Fibroblast of mammary gland (primary cell): ENCODE data around the gene PPP2R2B.

Experiments
- DNase-seq: peaks from one replicate; pipeline ENCODE4 v3.0.0-alpha.2; 2010; ENCODE audit warnings: low read depth
- H3K4me3 ChIP-seq: 2 replicates; pipeline ENCODE4 v1.5.1; 2011; ENCODE audit warnings: low read depth, mild to moderate bottlenecking, low read length, moderate library complexity; ENCODE audit not compliant: control insufficient read depth
- TF ChIP-seq, protein P1 (sequence below): conservative IDR thresholded peaks from 2 replicates; pipeline ENCODE4 v1.5.1; 2011; ENCODE audit warnings: low read depth, low read length, inconsistent platforms; ENCODE audit not compliant: control insufficient read depth, insufficient read depth

Gene PPP2R2B

DNA sequence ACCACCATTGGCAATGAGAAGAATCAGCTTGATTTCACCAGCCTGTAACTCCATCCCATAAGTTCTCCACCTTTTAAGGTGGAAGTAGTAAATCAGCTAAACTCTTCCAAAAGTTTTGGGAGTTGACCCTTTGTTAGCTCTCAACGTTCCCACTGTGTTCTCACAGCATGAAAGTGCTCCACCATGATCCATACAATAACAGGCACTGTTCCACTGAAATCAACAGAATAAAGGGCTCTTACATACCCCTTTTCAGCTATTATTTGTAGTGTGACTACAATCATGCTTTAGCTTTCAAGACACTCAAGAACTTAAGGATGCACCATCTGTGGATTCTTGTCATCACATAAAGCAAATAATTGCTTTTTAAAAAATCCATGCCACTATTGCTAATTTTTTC lies 81.6 kb downstream of the PPP2R2B start:
- no peak for DNase-seq
- TF ChIP-seq, protein P1, sequence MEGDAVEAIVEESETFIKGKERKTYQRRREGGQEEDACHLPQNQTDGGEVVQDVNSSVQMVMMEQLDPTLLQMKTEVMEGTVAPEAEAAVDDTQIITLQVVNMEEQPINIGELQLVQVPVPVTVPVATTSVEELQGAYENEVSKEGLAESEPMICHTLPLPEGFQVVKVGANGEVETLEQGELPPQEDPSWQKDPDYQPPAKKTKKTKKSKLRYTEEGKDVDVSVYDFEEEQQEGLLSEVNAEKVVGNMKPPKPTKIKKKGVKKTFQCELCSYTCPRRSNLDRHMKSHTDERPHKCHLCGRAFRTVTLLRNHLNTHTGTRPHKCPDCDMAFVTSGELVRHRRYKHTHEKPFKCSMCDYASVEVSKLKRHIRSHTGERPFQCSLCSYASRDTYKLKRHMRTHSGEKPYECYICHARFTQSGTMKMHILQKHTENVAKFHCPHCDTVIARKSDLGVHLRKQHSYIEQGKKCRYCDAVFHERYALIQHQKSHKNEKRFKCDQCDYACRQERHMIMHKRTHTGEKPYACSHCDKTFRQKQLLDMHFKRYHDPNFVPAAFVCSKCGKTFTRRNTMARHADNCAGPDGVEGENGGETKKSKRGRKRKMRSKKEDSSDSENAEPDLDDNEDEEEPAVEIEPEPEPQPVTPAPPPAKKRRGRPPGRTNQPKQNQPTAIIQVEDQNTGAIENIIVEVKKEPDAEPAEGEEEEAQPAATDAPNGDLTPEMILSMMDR, result no peak
- no peak overlapping the region for H3K4me3 ChIP-seq

DNA sequence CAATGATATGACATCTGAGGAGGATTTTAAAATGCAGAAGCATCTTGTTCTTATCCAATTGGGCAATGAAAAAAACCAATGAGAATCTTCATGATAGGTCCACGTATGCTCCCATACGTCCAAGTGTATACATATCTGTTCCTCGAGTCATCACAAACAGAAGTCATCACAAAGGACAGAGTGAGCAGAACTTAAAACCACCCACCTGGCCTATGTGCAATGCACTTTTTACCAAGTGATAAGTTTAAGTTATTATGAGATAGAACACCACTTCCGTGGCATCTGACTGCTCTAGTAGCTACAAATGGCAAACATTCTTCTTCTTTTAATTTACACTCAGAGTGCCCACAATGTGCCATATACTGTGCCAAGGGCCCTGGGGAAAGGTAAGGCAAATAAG lies 82.4 kb downstream of the PPP2R2B start:
- DNase-seq, result no peak
- H3K4me3 ChIP-seq, result no peak overlapping the region
- TF ChIP-seq, protein P1, result no peak

- DNase-seq, result peak; percentile 11
- TF ChIP-seq, protein P1, result no peak
- H3K4me3 ChIP-seq, result no peak overlapping the region
Measured at GRCh38 chr5:146794326-146795029, 84.1 kb downstream of the PPP2R2B start.

- TF ChIP-seq, protein P1, result no peak
- H3K4me3 ChIP-seq, result no peak overlapping the region
- DNase-seq, result no peak
Measured at GRCh38 chr5:146793709-146794108, 84.8 kb downstream of the PPP2R2B start.

GRCh38 chr5:146791471-146791870 lies 87.1 kb downstream of the PPP2R2B start:
- no peak overlapping the region for H3K4me3 ChIP-seq
- DNase-seq, result no peak
- TF ChIP-seq, protein P1, result no peak

DNA sequence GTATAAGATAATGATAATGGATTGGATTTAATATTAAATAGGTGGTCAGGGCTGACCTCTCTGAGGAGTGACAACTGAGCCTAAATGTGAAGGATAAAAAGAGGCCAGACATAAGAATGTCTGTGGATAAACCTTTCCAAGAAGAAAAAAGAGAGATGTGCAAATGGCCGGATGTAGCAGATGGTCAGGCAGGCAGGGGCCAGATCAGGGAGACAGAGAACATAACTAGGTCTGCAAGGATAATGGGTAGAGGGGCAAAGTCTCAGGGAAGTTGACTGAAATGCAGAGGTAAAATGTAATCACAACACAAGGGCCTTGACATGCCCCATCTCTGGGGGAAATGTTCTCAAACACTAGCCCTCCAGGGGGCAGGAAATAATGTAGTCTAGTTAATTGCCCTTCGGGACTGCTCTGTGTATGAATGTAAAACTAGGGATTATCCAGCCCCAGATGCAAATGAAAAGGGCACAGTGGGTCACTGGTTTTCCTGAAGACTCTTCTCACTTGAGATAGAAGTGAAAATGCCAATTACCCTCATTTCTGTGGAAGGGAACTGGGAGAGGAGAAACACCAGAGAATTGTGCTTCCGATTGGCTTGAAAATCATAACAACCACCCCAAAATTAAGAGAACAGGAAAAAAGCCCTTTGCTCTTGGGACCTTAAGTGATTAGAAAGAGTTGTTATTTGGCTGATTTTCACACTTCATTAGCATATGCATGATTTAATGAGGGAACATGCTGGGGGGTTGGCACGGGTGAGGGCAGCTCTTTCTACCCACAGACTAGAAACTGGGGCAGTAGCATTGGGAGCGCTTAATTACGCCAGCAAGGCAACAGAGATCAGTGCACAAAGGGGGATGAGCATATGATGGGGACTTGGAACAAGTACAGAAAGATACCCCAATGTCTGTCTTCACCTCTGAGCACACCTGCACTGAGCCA lies 88.6 kb downstream of the PPP2R2B start:
- no peak for DNase-seq
- TF ChIP-seq, protein P1, result no peak
- no peak overlapping the region for H3K4me3 ChIP-seq
